ENCODE results near the gene PIM3.

DNA sequence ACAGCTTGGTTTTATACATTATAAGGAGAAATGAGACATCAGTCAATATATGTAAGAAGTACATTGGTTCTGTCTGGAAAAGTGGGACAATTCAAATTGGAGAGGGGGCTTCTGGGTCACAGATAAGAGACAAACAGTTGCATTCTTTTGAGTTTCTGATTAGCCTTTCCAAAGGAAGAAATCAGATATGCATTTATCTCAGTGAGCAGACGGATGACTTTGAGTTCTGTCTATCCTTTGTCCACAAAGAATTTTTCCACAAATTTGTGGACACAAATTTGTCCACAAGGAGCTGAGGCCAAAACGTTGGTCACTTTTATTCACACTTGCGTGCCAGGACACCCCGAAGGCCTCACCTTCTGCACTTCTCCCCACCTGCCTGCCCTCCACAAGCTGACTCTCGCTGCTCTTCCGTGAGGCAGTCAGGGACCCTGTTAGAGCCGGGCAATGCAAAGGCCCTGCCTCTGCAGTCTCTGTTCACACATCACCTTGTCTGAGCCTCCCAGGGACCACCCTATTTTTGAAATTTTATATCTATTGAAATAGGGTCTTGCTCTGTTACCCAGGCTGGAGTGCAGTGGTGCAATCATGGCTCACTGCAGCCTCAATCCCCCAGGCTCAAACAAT is 31.4 kb downstream of the PIM3 start:
- TF ChIP-seq CTCF (conservative IDR thresholded peaks at IDR 0.05 in 1 of 2, IDR thresholded peaks at IDR 0.05 in 1 of 2; ENCODE audit: extremely low read depth in 1 of 2, insufficient read depth in 1 of 2, low read depth in 1 of 2, low read length in 2 of 2) (no peak), EZH2 (IDR thresholded peaks at IDR 0.05; ENCODE audit: borderline replicate concordance, low read length) (no peak)
